Stimulated activated CD4-positive, alpha-beta T cell treated with anti-CD3 and anti-CD28 coated beads, TNF-alpha, amount 100 ng/mL, for 1 hour (primary cell): ENCODE data around the gene ZIK1.

ENCODE experiments used
- DNase-seq, 3 donors: peaks; one replicate each; pipeline ENCODE4 v3.0.0-alpha.2; 2020; ENCODE audit warnings: low read depth in 3 of 3, low spot score in 1 of 3

Gene ZIK1

DNA sequence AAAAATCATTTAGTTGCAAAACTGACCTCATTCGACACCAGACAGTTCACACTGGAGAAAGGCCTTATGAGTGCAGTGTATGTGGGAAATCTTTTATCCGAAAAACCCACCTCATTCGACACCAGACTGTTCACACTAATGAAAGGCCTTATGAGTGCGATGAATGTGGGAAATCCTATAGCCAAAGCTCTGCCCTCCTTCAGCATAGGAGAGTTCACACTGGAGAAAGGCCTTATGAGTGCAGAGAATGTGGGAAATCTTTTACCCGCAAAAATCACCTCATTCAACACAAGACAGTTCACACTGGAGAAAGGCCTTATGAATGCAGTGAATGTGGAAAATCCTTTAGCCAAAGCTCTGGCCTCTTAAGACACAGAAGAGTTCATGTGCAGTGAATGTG, 23.0 kb downstream of the ZIK1 start:
- no peak for DNase-seq

DNA sequence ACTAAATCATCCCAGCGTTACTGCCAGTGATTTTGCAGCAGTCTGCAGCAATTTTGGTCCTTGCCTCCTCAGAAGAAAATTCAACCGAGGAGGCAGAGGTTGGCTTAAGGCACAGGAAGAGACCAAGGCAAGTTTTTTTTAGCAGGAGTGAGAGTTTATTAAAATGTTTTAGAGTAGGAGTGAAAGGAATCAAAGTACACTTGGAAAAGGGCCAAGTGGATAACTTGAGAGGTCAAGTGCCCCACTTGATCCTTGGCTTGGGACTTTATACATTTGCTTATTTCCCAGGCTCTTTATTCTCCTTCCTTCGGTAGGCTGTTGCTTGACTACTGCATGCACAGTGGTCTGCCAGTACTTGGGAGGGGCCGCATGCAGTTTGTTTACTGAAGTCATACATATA, 27.2 kb downstream of the ZIK1 start:
- DNase-seq: no peak

DNA sequence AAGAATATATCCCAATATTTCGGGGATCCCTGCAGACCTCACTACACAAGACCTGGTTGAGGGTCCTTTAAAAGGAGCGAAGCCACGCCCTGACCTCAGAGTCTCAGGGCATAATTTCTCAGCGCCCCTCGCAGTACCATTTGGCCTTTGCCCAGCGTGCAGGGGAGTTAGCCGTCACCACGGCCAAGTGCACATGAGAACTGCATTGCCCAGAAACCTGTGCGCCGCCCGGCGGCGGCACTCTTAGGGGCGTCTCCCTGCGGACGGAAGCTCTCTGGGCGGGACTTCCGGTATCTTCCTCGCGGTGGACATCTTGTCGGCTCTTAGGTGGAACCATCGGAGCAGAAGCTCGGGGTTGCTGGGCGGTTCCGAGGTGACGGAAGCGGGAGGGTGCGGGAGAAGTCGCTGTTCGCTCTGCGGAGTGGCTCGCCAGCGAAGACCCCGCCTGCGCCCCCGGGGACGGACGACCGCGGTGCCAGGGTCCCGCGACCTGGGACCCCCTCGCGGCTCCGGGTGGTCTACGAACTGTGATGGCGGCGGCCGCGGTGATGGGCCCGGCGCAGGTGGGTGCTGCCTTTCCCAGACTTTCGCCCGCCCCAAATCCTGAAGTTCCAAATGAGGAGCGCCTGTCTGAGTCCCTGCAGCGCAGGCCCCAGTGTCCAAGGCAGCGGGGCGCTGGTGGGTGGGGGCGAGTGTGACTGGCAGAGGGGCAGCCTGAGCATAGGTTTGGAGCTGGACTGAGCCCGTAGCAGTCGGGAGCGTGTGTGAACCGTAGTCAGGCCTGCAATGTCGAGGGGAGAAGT, 30.2 kb downstream of the ZIK1 start, which contains the start of gene ZNF134:
ZNF134 (plus strand) TSS at position 302 of the 803 bp plus-strand sequence. CDS start 5,227 bp downstream, outside the sequence.
- peak; percentile 68 to 77 (median 69) for DNase-seq

DNA sequence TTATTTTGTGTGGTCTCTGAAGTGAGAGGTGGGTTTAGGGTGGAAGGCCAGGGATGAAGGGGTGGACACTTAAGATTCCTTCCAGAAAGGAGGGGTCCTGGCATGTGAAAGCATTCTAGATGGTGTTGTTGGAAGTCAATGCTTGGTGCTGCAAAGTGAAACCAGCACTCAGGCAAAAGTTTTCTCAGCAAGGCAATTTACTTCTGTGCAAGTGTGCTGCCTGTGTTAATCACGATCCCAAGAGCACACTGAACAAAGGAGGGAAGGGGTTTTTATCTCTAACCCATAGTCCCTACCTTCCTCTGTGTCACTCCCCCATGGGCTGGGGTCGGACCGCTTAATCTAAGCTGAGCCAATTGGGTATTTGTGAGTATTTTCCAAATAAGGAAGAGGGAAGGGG, 31.4 kb downstream of the ZIK1 start:
- no peak for DNase-seq

DNA sequence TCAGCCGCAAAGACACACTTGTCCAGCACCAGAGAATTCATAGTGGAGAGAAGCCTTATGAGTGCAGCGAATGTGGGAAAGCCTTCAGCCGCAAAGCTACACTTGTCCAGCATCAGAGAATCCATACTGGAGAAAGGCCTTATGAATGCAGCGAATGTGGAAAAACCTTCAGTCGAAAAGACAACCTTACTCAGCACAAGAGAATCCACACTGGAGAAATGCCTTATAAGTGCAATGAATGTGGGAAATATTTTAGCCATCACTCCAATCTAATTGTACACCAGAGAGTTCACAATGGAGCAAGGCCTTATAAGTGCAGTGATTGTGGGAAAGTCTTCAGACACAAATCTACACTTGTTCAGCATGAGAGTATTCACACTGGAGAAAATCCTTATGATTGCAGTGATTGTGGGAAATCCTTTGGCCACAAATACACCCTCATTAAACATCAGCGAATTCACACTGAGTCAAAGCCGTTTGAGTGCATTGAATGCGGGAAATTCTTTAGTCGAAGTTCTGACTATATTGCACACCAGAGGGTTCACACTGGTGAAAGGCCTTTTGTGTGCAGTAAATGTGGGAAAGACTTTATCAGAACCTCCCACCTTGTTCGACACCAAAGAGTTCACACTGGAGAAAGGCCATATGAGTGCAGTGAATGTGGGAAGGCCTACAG, 36.9 kb downstream of the ZIK1 start:
- DNase-seq: no peak

DNA sequence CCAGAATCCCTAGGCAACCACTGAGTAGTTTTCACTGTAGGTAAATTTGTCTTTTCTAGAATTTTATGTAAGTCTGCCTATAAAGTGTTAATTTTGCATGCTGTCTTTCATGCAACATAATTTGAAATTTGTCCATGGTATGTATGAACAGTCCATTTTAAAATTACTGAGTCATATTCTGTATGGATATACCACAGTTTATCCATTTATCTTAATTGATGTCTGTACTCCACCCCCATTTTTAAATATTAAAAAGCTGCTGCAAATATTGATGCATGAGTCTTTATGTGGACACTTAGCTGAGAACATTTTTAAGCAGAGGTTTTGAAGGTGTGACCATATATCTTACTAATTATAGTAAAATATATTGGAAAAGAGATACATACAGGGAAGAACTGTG, 39.1 kb downstream of the ZIK1 start:
- no peak for DNase-seq

DNA sequence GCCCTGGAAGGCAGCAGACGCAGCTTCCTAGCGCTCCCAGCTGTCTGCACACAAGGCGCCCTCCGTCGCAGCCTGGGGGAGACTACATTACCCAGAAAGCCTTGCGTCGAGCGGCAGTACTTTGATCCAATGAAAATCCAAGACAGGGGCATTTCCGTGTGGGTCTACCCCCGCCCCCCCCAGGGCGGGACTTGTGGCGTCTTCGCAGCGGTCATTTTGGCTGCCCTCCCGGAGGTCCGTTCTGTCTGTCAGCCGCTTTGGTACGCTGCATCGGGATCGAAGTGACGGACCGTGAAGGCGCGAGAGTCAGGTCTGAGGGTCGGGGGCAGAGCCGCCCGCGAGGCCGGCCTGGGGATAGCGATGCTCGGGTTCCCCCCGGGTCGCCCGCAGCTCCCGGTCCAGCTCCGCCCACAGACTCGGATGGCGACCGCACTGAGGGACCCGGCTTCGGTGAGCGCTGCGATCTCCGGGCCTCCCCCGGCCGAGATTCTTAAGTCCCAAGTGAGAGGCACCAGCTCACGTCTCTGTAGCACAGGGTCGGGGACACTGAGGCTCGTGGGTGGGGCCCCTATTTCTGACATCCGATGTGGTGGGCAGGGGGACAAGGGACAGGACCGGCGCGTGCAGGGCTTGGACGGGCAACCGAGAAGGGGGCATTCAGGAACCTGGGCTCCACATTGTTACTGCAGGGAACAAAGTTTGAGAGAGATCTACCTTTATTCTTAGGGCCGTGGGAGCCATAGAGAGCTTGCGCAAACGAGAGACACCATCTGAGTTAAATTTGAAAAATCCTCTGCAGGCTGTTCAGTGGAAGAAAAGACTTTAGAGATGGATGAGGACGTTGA, 49.3 kb downstream of the ZIK1 start, which contains the start of gene ZNF211:
ZNF211 (plus strand) TSS at position 182 of the 845 bp plus-strand sequence; CDS start at position 361, 179 bp downstream.
- peak; percentile 63 to 74 (median 72) for DNase-seq

DNA sequence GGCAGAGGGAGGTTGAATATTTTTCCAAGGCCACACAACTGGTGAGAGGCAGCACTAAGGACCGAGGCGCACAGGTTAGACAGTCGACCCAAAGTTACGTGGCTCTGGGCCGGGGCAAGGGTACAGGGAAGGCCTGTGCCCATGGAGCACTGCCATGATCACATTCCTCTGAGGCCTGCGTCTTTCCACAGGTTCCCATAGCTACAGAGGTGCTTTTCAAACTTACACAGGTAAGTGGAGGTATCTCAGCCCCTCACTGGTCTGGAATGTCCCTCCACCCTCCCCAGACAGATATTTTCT, 49.8 kb downstream of the ZIK1 start:
- DNase-seq: no peak

DNA sequence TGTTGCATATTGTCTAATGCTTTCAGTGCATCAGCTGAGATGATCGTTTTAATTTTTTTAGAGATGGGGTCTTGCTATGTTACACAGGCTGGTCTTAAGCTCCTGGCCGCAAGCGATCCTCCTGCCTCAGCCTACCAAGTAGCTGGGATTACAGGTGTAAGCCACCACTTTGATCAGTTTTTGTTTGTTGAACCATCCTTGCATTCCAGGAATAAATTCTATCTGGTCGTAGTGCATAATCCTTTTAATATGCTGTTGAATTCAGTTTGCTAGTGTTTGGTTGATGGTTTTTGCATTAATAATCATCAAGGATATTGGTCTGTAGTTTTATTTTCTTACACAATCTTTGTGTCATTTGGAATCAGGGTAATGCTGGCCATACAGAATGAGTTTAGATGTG, 53.4 kb downstream of the ZIK1 start:
- DNase-seq: no peak

DNA sequence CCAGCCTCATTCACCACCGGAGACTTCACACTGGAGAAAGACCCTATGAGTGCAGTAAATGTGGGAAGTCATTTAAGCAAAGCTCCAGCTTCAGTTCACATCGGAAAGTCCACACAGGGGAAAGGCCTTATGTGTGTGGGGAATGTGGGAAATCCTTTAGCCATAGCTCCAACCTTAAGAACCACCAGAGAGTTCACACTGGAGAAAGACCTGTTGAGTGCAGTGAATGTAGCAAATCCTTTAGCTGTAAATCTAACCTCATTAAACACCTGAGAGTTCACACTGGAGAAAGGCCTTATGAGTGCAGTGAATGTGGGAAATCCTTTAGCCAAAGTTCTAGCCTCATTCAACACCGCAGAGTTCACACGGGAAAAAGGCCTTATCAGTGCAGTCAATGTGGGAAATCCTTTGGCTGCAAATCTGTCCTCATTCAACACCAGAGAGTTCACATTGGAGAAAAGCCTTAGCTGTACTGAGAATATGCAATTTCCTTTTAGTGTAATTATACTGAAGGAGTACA, 57.8 kb downstream of the ZIK1 start:
- no peak for DNase-seq

DNA sequence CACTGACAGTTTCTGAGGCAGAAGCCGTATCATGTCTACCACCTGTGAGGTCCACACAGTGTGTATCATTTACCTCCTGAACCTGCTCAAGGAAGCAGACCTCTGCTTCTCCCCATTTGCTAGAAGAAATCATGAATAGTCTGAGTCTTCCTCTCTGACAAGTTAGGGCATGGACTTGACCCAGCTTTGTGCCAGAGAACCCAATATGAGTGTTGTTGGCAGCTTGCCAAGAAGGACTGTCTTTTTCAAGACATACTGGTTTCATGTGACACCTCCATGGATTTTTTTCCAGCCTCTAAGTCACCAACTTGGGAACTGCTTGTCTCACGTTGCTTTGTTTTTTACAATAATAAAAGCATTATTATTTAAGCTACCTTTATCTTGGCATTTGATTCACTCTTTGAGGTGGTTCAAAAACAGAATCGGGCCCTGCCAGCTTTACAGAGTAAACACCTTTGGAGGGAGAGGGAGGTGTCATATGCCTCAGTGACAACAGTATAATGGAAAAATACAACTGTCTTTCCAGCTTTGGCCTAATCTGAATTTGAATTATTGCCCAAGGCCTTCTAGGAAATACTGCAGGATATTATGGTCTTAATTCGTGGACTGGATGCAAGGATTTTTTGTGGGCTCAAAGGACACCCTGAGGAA, 58.6 kb downstream of the ZIK1 start:
- DNase-seq: no peak
